Activated T-helper 17 cell treated with anti-CD3 and anti-CD28 coated beads, Interleukin-2, amount 50 U/mL, for 72 hours (primary cell): ENCODE measurements around the gene WNK2. TPM values are rescaled to one million over a fixed set of nuclear protein-coding genes. Genes with fewer than 3 reads are reported as not detected.

Experiments
- ATAC-seq: fragments of 150-1000 bp; cut with Tn5 transposase; replicated peaks from 2 replicates; pipeline ENCODE4 v1.10.0; 2021; ENCODE audit warnings: mild to moderate bottlenecking, moderate library complexity
- H3K27ac Mint-ChIP-seq: one replicate; pipeline ENCODE4 v1.8.0; 2022; ENCODE audit warnings: mixed read lengths
- H3K27me3 Mint-ChIP-seq: one replicate; pipeline ENCODE4 v1.8.0; 2022; ENCODE audit warnings: mixed read lengths
- H3K36me3 Mint-ChIP-seq: one replicate; pipeline ENCODE4 v1.8.0; 2022; ENCODE audit warnings: low read depth, mild to moderate bottlenecking, mixed read lengths
- H3K4me1 Mint-ChIP-seq: one replicate; pipeline ENCODE4 v1.8.0; 2022; ENCODE audit warnings: mixed read lengths
- H3K4me3 Mint-ChIP-seq: one replicate; pipeline ENCODE4 v1.8.0; 2022; ENCODE audit warnings: mild to moderate bottlenecking, mixed read lengths
- H3K9me3 Mint-ChIP-seq: one replicate; pipeline ENCODE4 v1.8.0; 2022; ENCODE audit warnings: mixed read lengths
- total RNA-seq, 2 donors: library from RNA; stranded (reverse); gene quantifications; one replicate each; pipeline ENCODE4 v1.2.3, GENCODE V29; 2022

Gene WNK2
- total RNA-seq, 2 donors from 2014 or later: 0.39 to 0.93 TPM

- Mint-ChIP-seq H3K27me3 (no peaks in the 10 kb centered on the region), H3K36me3 (no peaks in the 10 kb centered on the region), H3K4me3 (no peak overlapping the region), H3K9me3 (no peaks in the 10 kb centered on the region), H3K27ac (no peak overlapping the region), H3K4me1 (no peaks in the 10 kb centered on the region)
- ATAC-seq: no peak
These were observed 73.2 kb downstream of the WNK2 start for GRCh38 chr9:93256878-93257807.

- Mint-ChIP-seq H3K27ac (no peak overlapping the region), H3K27me3 (no peaks in the 10 kb centered on the region), H3K4me1 (no peaks in the 10 kb centered on the region), H3K36me3 (no peaks in the 10 kb centered on the region), H3K9me3 (no peaks in the 10 kb centered on the region), H3K4me3 (no peak overlapping the region)
- ATAC-seq: no peak
These were observed 73.9 kb downstream of the WNK2 start for GRCh38 chr9:93257808-93258331.

- Mint-ChIP-seq H3K9me3 (no peaks in the 10 kb centered on the region), H3K36me3 (no peaks in the 10 kb centered on the region), H3K4me3 (no peak overlapping the region), H3K27ac (no peak overlapping the region), H3K4me1 (no peaks in the 10 kb centered on the region), H3K27me3 (no peaks in the 10 kb centered on the region)
- no peak for ATAC-seq
These were observed 74.5 kb downstream of the WNK2 start for GRCh38 chr9:93258419-93258817.

- no peak overlapping the region for H3K27ac Mint-ChIP-seq
- H3K27me3 Mint-ChIP-seq: no peaks in the 10 kb centered on the region
- H3K4me1 Mint-ChIP-seq: no peaks in the 10 kb centered on the region
- H3K9me3 Mint-ChIP-seq: no peaks in the 10 kb centered on the region
- H3K4me3 Mint-ChIP-seq: no peak overlapping the region
- ATAC-seq: no peak
- no peaks in the 10 kb centered on the region for H3K36me3 Mint-ChIP-seq
These were observed 75.0 kb downstream of the WNK2 start for GRCh38 chr9:93258818-93259489.

- no peak overlapping the region for H3K27ac Mint-ChIP-seq
- no peak for ATAC-seq
- H3K27me3 Mint-ChIP-seq: no peaks in the 10 kb centered on the region
- H3K4me1 Mint-ChIP-seq: no peaks in the 10 kb centered on the region
- no peak overlapping the region for H3K4me3 Mint-ChIP-seq
- H3K9me3 Mint-ChIP-seq: no peaks in the 10 kb centered on the region
- no peaks in the 10 kb centered on the region for H3K36me3 Mint-ChIP-seq
These were observed 75.7 kb downstream of the WNK2 start for GRCh38 chr9:93259490-93260262.

GRCh38 chr9:93260263-93261066 lies 76.5 kb downstream of the WNK2 start:
- Mint-ChIP-seq H3K36me3 (no peaks in the 10 kb centered on the region), H3K4me1 (no peaks in the 10 kb centered on the region), H3K9me3 (no peaks in the 10 kb centered on the region), H3K4me3 (no peak overlapping the region), H3K27ac (no peak overlapping the region), H3K27me3 (no peaks in the 10 kb centered on the region)
- ATAC-seq: no peak

GRCh38 chr9:93261281-93261680 lies 77.3 kb downstream of the WNK2 start:
- no peak overlapping the region for H3K27ac Mint-ChIP-seq
- no peak overlapping the region for H3K4me3 Mint-ChIP-seq
- ATAC-seq: no peak
- H3K4me1 Mint-ChIP-seq: no peaks in the 10 kb centered on the region
- no peaks in the 10 kb centered on the region for H3K36me3 Mint-ChIP-seq
- H3K27me3 Mint-ChIP-seq: no peaks in the 10 kb centered on the region
- H3K9me3 Mint-ChIP-seq: no peaks in the 10 kb centered on the region

- H3K9me3 Mint-ChIP-seq: no peaks in the 10 kb centered on the region
- no peaks in the 10 kb centered on the region for H3K27me3 Mint-ChIP-seq
- H3K4me1 Mint-ChIP-seq: no peaks in the 10 kb centered on the region
- H3K36me3 Mint-ChIP-seq: no peaks in the 10 kb centered on the region
- no peak overlapping the region for H3K4me3 Mint-ChIP-seq
- no peak for ATAC-seq
- H3K27ac Mint-ChIP-seq: no peak overlapping the region
These were observed 78.0 kb downstream of the WNK2 start for GRCh38 chr9:93261735-93262523.

GRCh38 chr9:93262537-93263310 lies 78.8 kb downstream of the WNK2 start:
- Mint-ChIP-seq H3K27me3 (peaks cover 3% of the 10 kb centered on the region), H3K36me3 (no peaks in the 10 kb centered on the region), H3K4me3 (no peak overlapping the region), H3K27ac (no peak overlapping the region), H3K4me1 (no peaks in the 10 kb centered on the region), H3K9me3 (no peaks in the 10 kb centered on the region)
- no peak for ATAC-seq

- no peak overlapping the region for H3K4me3 Mint-ChIP-seq
- H3K9me3 Mint-ChIP-seq: no peaks in the 10 kb centered on the region
- peaks cover under 1% of the 10 kb centered on the region for H3K4me1 Mint-ChIP-seq
- ATAC-seq: no peak
- no peaks in the 10 kb centered on the region for H3K36me3 Mint-ChIP-seq
- no peak overlapping the region for H3K27ac Mint-ChIP-seq
- peaks cover 3% of the 10 kb centered on the region for H3K27me3 Mint-ChIP-seq
These were observed 79.6 kb downstream of the WNK2 start for GRCh38 chr9:93263334-93264229.

GRCh38 chr9:93264338-93265125 lies 80.6 kb downstream of the WNK2 start:
- peaks cover 5% of the 10 kb centered on the region for H3K4me1 Mint-ChIP-seq
- no peak overlapping the region for H3K4me3 Mint-ChIP-seq
- ATAC-seq: no peak
- no peaks in the 10 kb centered on the region for H3K9me3 Mint-ChIP-seq
- peaks cover 3% of the 10 kb centered on the region for H3K27me3 Mint-ChIP-seq
- H3K27ac Mint-ChIP-seq: no peak overlapping the region
- H3K36me3 Mint-ChIP-seq: no peaks in the 10 kb centered on the region
